HCT116 (cell line): ENCODE data around the gene CENPB. TPM values are rescaled to one million over a fixed set of nuclear protein-coding genes. Genes with fewer than 3 reads are reported as not detected.
A peak's percentile ranks its signal among the peaks of the same experiment; 100 is the strongest.

Experiments used
- ATAC-seq: fragments of 200-7000 bp; cut with Tn5 transposase; 2 replicates; pipeline ENCODE4 v1.9.1; 2020; ENCODE audit warnings: mild to moderate bottlenecking, moderate library complexity
- BruUV-seq: library from RNA; stranded (reverse); fragments of 400-500 nt; replicated peaks from 2 replicates; lab custom pipeline; 2021; lab: Mats Ljungman, UMichigan
- CTCF ChIA-PET: fragments of 300-600 bp; sonication (Branson Sonifier 250); formaldehyde crosslinking; loops from one replicate; lab custom pipeline; 2021; ENCODE audit warnings: antibody characterized with exemption; lab: Charles Lee
- POLR2A ChIA-PET: fragments of 300-600, 350-600 bp; sonication (Branson Sonifier 250); formaldehyde crosslinking; loops from one replicate; lab custom pipeline; 2021; ENCODE audit warnings: antibody characterized with exemption; lab: Charles Lee
- RAD21 ChIA-PET, 2 experiments: fragments of 300-600 bp; sonication (Branson Sonifier 250); formaldehyde crosslinking; loops; one replicate each; lab custom pipeline; 2023; ENCODE audit warnings: low total read pairs in 2 of 2; ENCODE audit not compliant: uncharacterized antibody in 2 of 2, unreplicated experiment in 2 of 2, low non-redundant PET in 1 of 2; lab: Charles Lee
- DNase-seq: peaks from one replicate; pipeline ENCODE4 v3.0.0-alpha.2; 2010; ENCODE audit warnings: low read depth, low spot score
- H2AFZ ChIP-seq: fragments of 200-600 bp; shearing (Covaris generic), sonication (generic); 2 replicates; pipeline ENCODE4 v1.6.1; 2017; ENCODE audit warnings: low read depth, mixed run types, mixed read lengths, antibody characterized with exemption, low read length; ENCODE audit not compliant: poor library complexity, severe bottlenecking
- H3K27ac ChIP-seq: 2 replicates; pipeline ENCODE4 v1.5.1; 2012; ENCODE audit warnings: low read depth, low read length
- H3K27me3 ChIP-seq: fragments of 200-600 bp; sonication (generic); 2 replicates; pipeline ENCODE4 v1.6.1; 2016; ENCODE audit warnings: mixed run types, low read length, mixed read lengths; ENCODE audit not compliant: insufficient read depth
- H3K36me3 ChIP-seq, 2 experiments: fragments of 200-500 bp in 1 of 2; fragments of 200-600 bp in 1 of 2; sonication (Bioruptor generic) in 1 of 2; sonication (generic) in 1 of 2; 2 replicates each; pipeline versions ENCODE4 v1.5.1 to v1.6.1; 2014 to 2016; ENCODE audit warnings: low read length in 2 of 2, inconsistent platforms in 1 of 2, mixed read lengths in 1 of 2, mixed run types in 1 of 2; ENCODE audit not compliant: insufficient read depth in 2 of 2, control insufficient read depth in 1 of 2
- H3K4me1 ChIP-seq, 2 experiments: fragments of 200-600 bp in 1 of 2; sonication (generic) in 1 of 2; 2 replicates each; pipeline versions ENCODE4 v1.5.1 to v1.6.1; 2012 to 2017; ENCODE audit warnings: low read length in 2 of 2, inconsistent platforms in 1 of 2, mild to moderate bottlenecking in 1 of 2, mixed read lengths in 1 of 2, mixed run types in 1 of 2, moderate library complexity in 1 of 2; ENCODE audit not compliant: insufficient read depth in 2 of 2, control insufficient read depth in 1 of 2
- H3K4me2 ChIP-seq: fragments of 200-600 bp; sonication (generic); 2 replicates; pipeline ENCODE4 v1.6.1; 2017; ENCODE audit warnings: mixed run types, low read length, mixed read lengths
- H3K4me3 ChIP-seq, 2 experiments: fragments of 200-600 bp in 1 of 2; sonication (generic) in 1 of 2; replicated peaks in 1 of 2; 2 replicates each; pipeline ENCODE4 v1.5.1; 2011 to 2016; ENCODE audit warnings: low read length in 2 of 2, control low read depth in 1 of 2, low read depth in 1 of 2, mild to moderate bottlenecking in 1 of 2, mixed read lengths in 1 of 2, mixed run types in 1 of 2
- H3K79me2 ChIP-seq: fragments of 200-600 bp; sonication (generic); 2 replicates; pipeline ENCODE4 v1.6.1; 2017; ENCODE audit warnings: mild to moderate bottlenecking, mixed run types, low read length, moderate library complexity, mixed read lengths; ENCODE audit not compliant: insufficient read depth
- H3K9ac ChIP-seq: fragments of 200-600 bp; sonication (generic); 2 replicates; pipeline ENCODE4 v1.6.1; 2016; ENCODE audit warnings: low read length, mixed read lengths
- H3K9me2 ChIP-seq: fragments of 200-600 bp; sonication (generic), shearing (Covaris generic); 2 replicates; pipeline ENCODE4 v1.6.1; 2017; ENCODE audit warnings: mixed run types, mild to moderate bottlenecking, moderate library complexity; ENCODE audit not compliant: insufficient read depth
- H3K9me3 ChIP-seq, 2 experiments: fragments of 200-500 bp in 1 of 2; fragments of 200-600 bp in 1 of 2; sonication (Bioruptor generic) in 1 of 2; sonication (generic) in 1 of 2; 2 replicates each; pipeline ENCODE4 v1.6.1; 2014 to 2017; ENCODE audit warnings: low read length in 2 of 2, mixed read lengths in 2 of 2, inconsistent platforms in 1 of 2, low read depth in 1 of 2, mild to moderate bottlenecking in 1 of 2, mixed run types in 1 of 2, moderate library complexity in 1 of 2; ENCODE audit not compliant: control insufficient read depth in 1 of 2, insufficient read depth in 1 of 2
- H4K20me1 ChIP-seq: fragments of 200-600 bp; sonication (generic), shearing (Covaris generic); 2 replicates; pipeline ENCODE4 v1.6.1; 2017; ENCODE audit warnings: mixed run types, mild to moderate bottlenecking, moderate library complexity; ENCODE audit not compliant: insufficient read depth
- CBX3 ChIP-seq: IDR thresholded peaks from 2 replicates; pipeline ENCODE4 v1.6.1; 2012; ENCODE audit warnings: low read depth
- CTCF ChIP-seq, 3 experiments: fragments of 200-600 bp in 1 of 3; sonication (generic) in 1 of 3; IDR thresholded peaks in 2 of 3; conservative IDR thresholded peaks in 1 of 3; 2 replicates each; pipeline ENCODE4 v1.5.1; 2012 to 2017; ENCODE audit warnings: low read depth in 2 of 3, low read length in 2 of 3, antibody characterized with exemption in 1 of 3, borderline replicate concordance in 1 of 3, control low read depth in 1 of 3, mild to moderate bottlenecking in 1 of 3, mixed read lengths in 1 of 3, mixed run types in 1 of 3, moderate library complexity in 1 of 3; ENCODE audit not compliant: insufficient read depth in 1 of 3
- EZH2 ChIP-seq: fragments of 200-600 bp; sonication (generic); IDR thresholded peaks from 2 replicates; pipeline ENCODE4 v1.6.1; 2017; ENCODE audit warnings: antibody characterized with exemption, mixed run types
- EZH2phosphoT487 ChIP-seq: fragments of 200-600 bp; IDR thresholded peaks from 2 replicates; pipeline ENCODE4 v1.6.1; 2018; ENCODE audit warnings: antibody characterized with exemption, borderline replicate concordance
- JUND ChIP-seq: IDR thresholded peaks from 2 replicates; pipeline ENCODE4 v1.6.1; 2012
- POLR2AphosphoS5 ChIP-seq: IDR thresholded peaks from 2 replicates; pipeline ENCODE4 v1.6.1; 2011; ENCODE audit warnings: mild to moderate bottlenecking, low read depth, low read length, moderate library complexity
- REST ChIP-seq: IDR thresholded peaks from 2 replicates; pipeline ENCODE4 v1.6.1; 2012; ENCODE audit warnings: low read depth
- SP1 ChIP-seq: IDR thresholded peaks from 2 replicates; pipeline ENCODE4 v1.6.1; 2012; ENCODE audit warnings: low read depth
- SRF ChIP-seq: IDR thresholded peaks from 2 replicates; pipeline ENCODE4 v1.6.1; 2012; ENCODE audit warnings: low read depth
- ZFX ChIP-seq: fragments of 450-650 bp; IDR thresholded peaks from 2 replicates; pipeline ENCODE4 v1.6.1; 2017
- intact Hi-C: fragments of 100-400 bp; cut with micrococcal nuclease; formaldehyde crosslinking; loops from 2 replicates; pipeline ENCODE4 v1.10.0; 2022
- total RNA-seq: library from RNA; stranded (reverse); gene quantifications from one replicate; pipeline ENCODE4 v1.2.1, GENCODE V29; 2021; ENCODE audit not compliant: unreplicated experiment
- TF ChIP-seq, protein P1 (sequence below): IDR thresholded peaks from 2 replicates; pipeline ENCODE4 v1.6.1; 2011; ENCODE audit warnings: mild to moderate bottlenecking, low read length, moderate library complexity; ENCODE audit not compliant: insufficient replicate concordance; ENCODE audit errors: extremely low read depth
- TF ChIP-seq, protein P2 (sequence below): IDR thresholded peaks from 2 replicates; pipeline ENCODE4 v1.6.1; 2012

The CENPB gene
- total RNA-seq, 1 experiment from 2014 or later, result 67.2 TPM

GRCh38 chr20:3812975-3813847 lies 26.7 kb upstream of the CENPB start:
- ChIA-PET RAD21 (no interaction called here), POLR2A (interaction anchor here (1.0 to 3.3 kb wide), 5 partner anchors 9 to 74 kb away, joined by 3 to 14 read pairs (median 4); partner anchors contain the start of genes CDC25B and SPEF1), CTCF (interaction anchor here (0.9 to 1.6 kb wide), 5 partner anchors 17 to 272 kb away, joined by 3 to 6 read pairs (median 3); partner anchors contain the start of gene CDC25B)
- no peaks in the 10 kb centered on the region for H3K9me3 ChIP-seq
- H3K4me1 ChIP-seq, result peaks cover 53 to 77% of the 10 kb centered on the region in 2 experiments
- TF ChIP-seq SRF, result no peak
- TF ChIP-seq CTCF (IDR thresholded peaks at IDR 0.05 in 2 of 3, conservative IDR thresholded peaks at IDR 0.05 in 1 of 3; ENCODE audit: borderline replicate concordance in 1 of 3, insufficient read depth in 1 of 3, low read depth in 2 of 3, low read length in 2 of 3), result no peak
- TF ChIP-seq, protein P1, sequence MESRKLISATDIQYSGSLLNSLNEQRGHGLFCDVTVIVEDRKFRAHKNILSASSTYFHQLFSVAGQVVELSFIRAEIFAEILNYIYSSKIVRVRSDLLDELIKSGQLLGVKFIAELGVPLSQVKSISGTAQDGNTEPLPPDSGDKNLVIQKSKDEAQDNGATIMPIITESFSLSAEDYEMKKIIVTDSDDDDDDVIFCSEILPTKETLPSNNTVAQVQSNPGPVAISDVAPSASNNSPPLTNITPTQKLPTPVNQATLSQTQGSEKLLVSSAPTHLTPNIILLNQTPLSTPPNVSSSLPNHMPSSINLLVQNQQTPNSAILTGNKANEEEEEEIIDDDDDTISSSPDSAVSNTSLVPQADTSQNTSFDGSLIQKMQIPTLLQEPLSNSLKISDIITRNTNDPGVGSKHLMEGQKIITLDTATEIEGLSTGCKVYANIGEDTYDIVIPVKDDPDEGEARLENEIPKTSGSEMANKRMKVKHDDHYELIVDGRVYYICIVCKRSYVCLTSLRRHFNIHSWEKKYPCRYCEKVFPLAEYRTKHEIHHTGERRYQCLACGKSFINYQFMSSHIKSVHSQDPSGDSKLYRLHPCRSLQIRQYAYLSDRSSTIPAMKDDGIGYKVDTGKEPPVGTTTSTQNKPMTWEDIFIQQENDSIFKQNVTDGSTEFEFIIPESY, result no peak
- no peak for TF ChIP-seq CBX3
- no peak for TF ChIP-seq REST
- no peak for TF ChIP-seq EZH2
- TF ChIP-seq, protein P2, sequence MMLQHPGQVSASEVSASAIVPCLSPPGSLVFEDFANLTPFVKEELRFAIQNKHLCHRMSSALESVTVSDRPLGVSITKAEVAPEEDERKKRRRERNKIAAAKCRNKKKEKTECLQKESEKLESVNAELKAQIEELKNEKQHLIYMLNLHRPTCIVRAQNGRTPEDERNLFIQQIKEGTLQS, result no peak
- TF ChIP-seq JUND, result no peak
- no peak for TF ChIP-seq EZH2phosphoT487
- no peak for TF ChIP-seq POLR2AphosphoS5
- no peak for TF ChIP-seq ZFX
- no peak for TF ChIP-seq SP1
- peaks cover 7% of the 10 kb centered on the region for H3K79me2 ChIP-seq
- no peaks in the 10 kb centered on the region for H3K36me3 ChIP-seq
- ATAC-seq, result no peak
- no peaks in the 10 kb centered on the region for H4K20me1 ChIP-seq
- H3K9me2 ChIP-seq, result no peaks in the 10 kb centered on the region
- no peaks in the 10 kb centered on the region for H3K27me3 ChIP-seq
- DNase-seq, result no peak
- H3K4me3 ChIP-seq, result no peak overlapping the region
- peak overlapping the region; percentile 76 for H3K9ac ChIP-seq
- H3K4me2 ChIP-seq, result peak overlapping the region; percentile 49
- H2AFZ ChIP-seq, result no peak overlapping the region
- BruUV-seq, result no TSS peak
- peak overlapping the region; percentile 99 for H3K27ac ChIP-seq
- intact Hi-C loops, result no loop called here
